ENCODE data around the gene EHMT2. TPM values are rescaled to one million over a fixed set of nuclear protein-coding genes. Genes with fewer than 3 reads are reported as not detected.
"Not testable (repeated sequence)": the region's sequence is repeated elsewhere in the genome, so short reads cannot be mapped to it uniquely, and the experiment has no call there.

The EHMT2 gene
- total and polyA plus RNA-seq, 2 of the 4 experiments (the other 2 are of a cell fraction): 38.0 to 51.2 TPM

GRCh38 chr6:31838114-31838553, 59.4 kb downstream of the EHMT2 start:
- intact Hi-C loops (cut with micrococcal nuclease); H4K5ac ChIP-seq (ENCODE audit: low read depth, low read length); H2AK5ac ChIP-seq (ENCODE audit: low read depth, low read length); H3K9me3 ChIP-seq (ENCODE audit: control insufficient read depth, insufficient read depth, low read length); H2BK5ac ChIP-seq (ENCODE audit: low read depth, low read length, poor library complexity, severe bottlenecking); H2AFZ ChIP-seq (replicated peaks; ENCODE audit: low read length, poor library complexity); H4K91ac ChIP-seq (ENCODE audit: insufficient read depth, low read depth, low read length); H3K27me3 ChIP-seq (ENCODE audit: control insufficient read depth, insufficient read depth, low read length); dilution Hi-C loops (cut with HindIII; ENCODE audit: low sequenced_read_pairs, unreplicated experiment); BruUV-seq (replicated peaks); H3K23ac ChIP-seq (ENCODE audit: low read depth, low read length); H2BK20ac ChIP-seq (ENCODE audit: low read depth, low read length); H3K4me2 ChIP-seq (ENCODE audit: low read depth, low read length); H3K4ac ChIP-seq (ENCODE audit: low read depth, low read length); H3K4me3 ChIP-seq (ENCODE audit: insufficient read depth, low read depth, low read length); H3K27ac ChIP-seq (ENCODE audit: insufficient read depth, low read length); H3K14ac ChIP-seq (replicated peaks; ENCODE audit: low read depth, low read length); DNase-seq; H3K9me1 ChIP-seq (ENCODE audit: insufficient read depth, low read length); H3K18ac ChIP-seq (ENCODE audit: low read depth, low read length); H2AK9ac ChIP-seq (replicated peaks; ENCODE audit: low read depth, low read length, poor library complexity); H4K8ac ChIP-seq (ENCODE audit: low read depth in 2 of 2, low read length in 2 of 2); ATAC-seq (ENCODE audit: low read depth); H2BK15ac ChIP-seq (ENCODE audit: low read depth, low read length); H3K56ac ChIP-seq (ENCODE audit: extremely low read depth, insufficient read depth, low read length); CTCF ChIA-PET; H2BK120ac ChIP-seq (ENCODE audit: low read depth, low read length): not testable (repeated sequence)
- in situ Hi-C loops (cut with MboI; ENCODE audit: low sequenced_read_pairs): loop anchor here (10.0 kb wide), 2 partner anchors 153 to 293 kb away; partner anchors contain the start of genes ATP6V1G2, DDX39B, LY6G5C and NFKBIL1
- 67% methylated on average over 1 of the region's 9 CpGs; no CpG with 5 or more reads in 1 of the 2 experiments for WGBS, 2 experiments (ENCODE audit: extremely low coverage in 2 of 2, insufficient read length in 1 of 2)
- H4K20me1 ChIP-seq (ENCODE audit: insufficient read depth, low read length): peaks cover 55% of the 10 kb centered on the region
- peaks cover 11% of the 10 kb centered on the region for H3K4me1 ChIP-seq (ENCODE audit: control insufficient read depth, insufficient read depth, low read length)
- H3K9ac ChIP-seq (ENCODE audit: low read depth, low read length): 0 out of 2 replicates have a peak overlapping the region, but pooled peaks have one; percentile 28
- peaks cover 43% of the 10 kb centered on the region for H3K36me3 ChIP-seq (ENCODE audit: control insufficient read depth, insufficient read depth, low read length)
- POLR2A ChIA-PET (ENCODE audit: unreplicated experiment): interaction anchor here (0.7 kb wide), 1 partner anchor 18 kb away, joined by 3 read pairs; no protein-coding TSS in a partner anchor
- peaks cover 22 to 43% of the 10 kb centered on the region in 2 experiments; a peak in 3 of 4 replicates for H3K79me1 ChIP-seq (ENCODE audit: low read depth in 1 of 2, low read length in 2 of 2)
